Left ventricle myocardium inferior (tissue), 1 donor: Measurements from ENCODE around the gene PDS5B. TPM values are rescaled to one million over a fixed set of nuclear protein-coding genes. Genes with fewer than 3 reads are reported as not detected.

Source experiments
- DNase-seq: peaks from one replicate; pipeline ENCODE4 v3.0.0-alpha.2; 2020
- H3K27ac ChIP-seq: fragments of 200-600 bp; replicated peaks from 2 replicates; pipeline ENCODE4 v1.8.0; 2021
- H3K27me3 ChIP-seq: fragments of 200-600 bp; 2 replicates; pipeline ENCODE4 v1.8.0; 2021; ENCODE audit warnings: low read depth
- H3K36me3 ChIP-seq: fragments of 200-600 bp; 2 replicates; pipeline ENCODE4 v1.8.0; 2021
- H3K4me1 ChIP-seq: fragments of 200-600 bp; 2 replicates; pipeline ENCODE4 v1.8.0; 2021
- H3K4me3 ChIP-seq: fragments of 200-600 bp; 2 replicates; pipeline ENCODE4 v1.8.0; 2021; ENCODE audit warnings: mild to moderate bottlenecking, moderate library complexity
- H3K9me3 ChIP-seq: fragments of 200-600 bp; replicated peaks from 2 replicates; pipeline ENCODE4 v1.8.0; 2021
- intact Hi-C: fragments of 100-400 bp; cut with micrococcal nuclease; formaldehyde crosslinking; loops from one replicate; pipeline ENCODE4 v1.11.0; 2022
- total RNA-seq: library from RNA; stranded (reverse); fragmentation: NEBNext Ultra II Directional; extraction: Animal tissue kit (Norgen Biotek cat#: 25700); gene quantifications from one replicate; pipeline ENCODE4 v1.2.1, GENCODE V29; 2021
- TF ChIP-seq, protein P1 (sequence below): fragments of 200-600 bp; IDR thresholded peaks from 2 replicates; pipeline ENCODE4 v1.8.0; 2021; ENCODE audit warnings: antibody characterized with exemption, mild to moderate bottlenecking, borderline replicate concordance
- donor health status: DM: no; HTN: yes; CAD: no; lungs with severe emphysema.

PDS5B gene
- total RNA-seq, 1 donor from 2014 or later = 20.4 TPM

DNA sequence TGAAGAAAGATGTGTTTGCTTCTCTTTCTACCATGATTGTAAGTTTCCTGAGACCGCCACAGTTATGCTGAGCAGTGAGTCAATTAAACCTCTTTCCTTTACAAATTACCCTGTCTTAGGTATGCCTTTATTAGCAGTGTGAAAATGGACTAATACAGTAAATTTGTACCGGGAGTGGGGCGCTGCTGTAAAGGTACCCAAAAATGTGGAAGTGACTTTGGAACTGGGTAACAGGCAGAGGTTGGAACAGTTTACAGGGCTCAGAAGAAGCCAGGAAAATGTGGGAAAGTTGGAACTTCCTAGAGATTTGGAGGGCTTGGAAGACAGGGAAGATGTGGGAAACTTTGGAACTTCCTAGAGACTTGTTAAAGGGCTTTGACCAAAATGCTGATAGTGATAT lies 9.2 kb upstream of the PDS5B start:
- H3K9me3 ChIP-seq = peaks cover 13% of the 10 kb centered on the region
- H3K36me3 ChIP-seq = no peaks in the 10 kb centered on the region
- intact Hi-C loops = no loop called here
- DNase-seq = no peak
- no peaks in the 10 kb centered on the region for H3K27me3 ChIP-seq
- no peak overlapping the region for H3K27ac ChIP-seq
- no peaks in the 10 kb centered on the region for H3K4me1 ChIP-seq
- no peak overlapping the region for H3K4me3 ChIP-seq
- TF ChIP-seq, protein P1, sequence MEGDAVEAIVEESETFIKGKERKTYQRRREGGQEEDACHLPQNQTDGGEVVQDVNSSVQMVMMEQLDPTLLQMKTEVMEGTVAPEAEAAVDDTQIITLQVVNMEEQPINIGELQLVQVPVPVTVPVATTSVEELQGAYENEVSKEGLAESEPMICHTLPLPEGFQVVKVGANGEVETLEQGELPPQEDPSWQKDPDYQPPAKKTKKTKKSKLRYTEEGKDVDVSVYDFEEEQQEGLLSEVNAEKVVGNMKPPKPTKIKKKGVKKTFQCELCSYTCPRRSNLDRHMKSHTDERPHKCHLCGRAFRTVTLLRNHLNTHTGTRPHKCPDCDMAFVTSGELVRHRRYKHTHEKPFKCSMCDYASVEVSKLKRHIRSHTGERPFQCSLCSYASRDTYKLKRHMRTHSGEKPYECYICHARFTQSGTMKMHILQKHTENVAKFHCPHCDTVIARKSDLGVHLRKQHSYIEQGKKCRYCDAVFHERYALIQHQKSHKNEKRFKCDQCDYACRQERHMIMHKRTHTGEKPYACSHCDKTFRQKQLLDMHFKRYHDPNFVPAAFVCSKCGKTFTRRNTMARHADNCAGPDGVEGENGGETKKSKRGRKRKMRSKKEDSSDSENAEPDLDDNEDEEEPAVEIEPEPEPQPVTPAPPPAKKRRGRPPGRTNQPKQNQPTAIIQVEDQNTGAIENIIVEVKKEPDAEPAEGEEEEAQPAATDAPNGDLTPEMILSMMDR = no peak

GRCh38 chr13:32581177-32581786 lies 5.0 kb upstream of the PDS5B start:
- intact Hi-C loops = loop anchor here (5.0 kb wide), 1 partner anchor 199 kb away; no protein-coding TSS in a partner anchor
- TF ChIP-seq, protein P1 = peak; percentile 65
- Histone ChIP-seq H3K9me3 (peaks cover 13% of the 10 kb centered on the region), H3K36me3 (no peaks in the 10 kb centered on the region), H3K27me3 (no peaks in the 10 kb centered on the region), H3K4me3 (no peak overlapping the region), H3K27ac (no peak overlapping the region), H3K4me1 (peaks cover 8% of the 10 kb centered on the region)
- DNase-seq = no peak

- TF ChIP-seq, protein P1 = no peak
- Histone ChIP-seq H3K36me3 (no peaks in the 10 kb centered on the region), H3K4me3 (no peak overlapping the region), H3K27ac (no peak overlapping the region), H3K4me1 (peaks cover 11% of the 10 kb centered on the region), H3K9me3 (peaks cover 5% of the 10 kb centered on the region), H3K27me3 (no peaks in the 10 kb centered on the region)
- intact Hi-C loops = loop anchor here (5.0 kb wide), 1 partner anchor 200 kb away; no protein-coding TSS in a partner anchor
- no peak for DNase-seq
These were observed 4.0 kb upstream of the PDS5B start for GRCh38 chr13:32582281-32582680.

DNA sequence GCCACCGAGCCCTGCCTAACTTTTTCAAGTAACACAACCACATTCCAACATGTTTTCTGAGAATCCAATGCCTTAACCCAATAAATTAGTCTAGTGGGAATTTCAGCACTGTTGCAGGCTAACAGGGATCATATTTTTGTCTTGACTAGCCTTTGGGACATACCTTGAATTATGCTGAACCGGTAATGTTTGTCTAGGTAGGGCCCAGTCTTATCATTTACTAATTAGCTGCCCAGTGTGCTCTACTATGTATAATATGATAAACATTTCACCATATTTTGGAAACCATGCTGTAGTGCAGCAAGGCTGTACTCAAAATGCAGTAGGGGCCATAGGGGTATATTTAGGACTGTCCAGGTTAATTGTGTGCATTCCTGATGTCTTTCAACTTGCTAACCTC lies 3.3 kb upstream of the PDS5B start:
- Histone ChIP-seq H3K4me3 (no peak overlapping the region), H3K27me3 (no peaks in the 10 kb centered on the region), H3K4me1 (peaks cover 18% of the 10 kb centered on the region), H3K27ac (no peak overlapping the region), H3K36me3 (no peaks in the 10 kb centered on the region), H3K9me3 (no peaks in the 10 kb centered on the region)
- no peak for DNase-seq
- TF ChIP-seq, protein P1 = no peak
- intact Hi-C loops = loop anchor here (5.0 kb wide), 1 partner anchor 201 kb away; no protein-coding TSS in a partner anchor

- no peaks in the 10 kb centered on the region for H3K9me3 ChIP-seq
- peak overlapping the region; percentile 73 for H3K4me3 ChIP-seq
- H3K4me1 ChIP-seq = peaks cover 44% of the 10 kb centered on the region
- TF ChIP-seq, protein P1 = no peak
- no peaks in the 10 kb centered on the region for H3K27me3 ChIP-seq
- no peaks in the 10 kb centered on the region for H3K36me3 ChIP-seq
- intact Hi-C loops = loop anchor here (5.0 kb wide), 1 partner anchor 52 kb away; no protein-coding TSS in a partner anchor
- peak overlapping the region; percentile 90 for H3K27ac ChIP-seq
- no peak for DNase-seq
These were observed 637 bp upstream of the PDS5B start for GRCh38 chr13:32585550-32586079.
